ENCODE measurements around the gene EBP. TPM values are rescaled to one million over a fixed set of nuclear protein-coding genes. Genes with fewer than 3 reads are reported as not detected.
A peak's percentile ranks its signal among the peaks of the same experiment; 100 is the strongest.

The EBP gene
- total RNA-seq, 4 donors from 2014 or later: 43.5 to 87.0 (median 64.1) TPM

DNA sequence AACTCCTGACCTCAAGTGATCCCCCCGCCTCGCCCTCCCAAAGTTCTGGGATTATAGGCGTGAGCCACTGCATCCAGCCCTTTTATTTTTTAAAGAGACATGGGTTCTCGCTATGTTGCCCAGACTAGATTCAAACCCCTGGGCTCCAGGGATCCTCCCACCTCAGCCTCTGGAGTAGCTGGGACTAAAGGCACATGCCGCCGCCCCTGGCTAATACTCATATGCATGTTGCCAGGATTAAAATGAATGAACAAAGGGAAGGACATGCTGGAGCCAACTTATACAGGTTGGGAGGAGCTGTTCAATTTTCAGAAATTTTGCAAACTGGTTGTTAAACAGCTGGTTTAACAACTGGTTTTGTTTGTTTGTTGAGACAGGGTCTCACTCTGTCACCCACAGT, 47.0 kb upstream of the EBP start:
- TF ChIP-seq POLR2A (IDR thresholded peaks at IDR 0.05): no peak
- TF ChIP-seq, protein P1, sequence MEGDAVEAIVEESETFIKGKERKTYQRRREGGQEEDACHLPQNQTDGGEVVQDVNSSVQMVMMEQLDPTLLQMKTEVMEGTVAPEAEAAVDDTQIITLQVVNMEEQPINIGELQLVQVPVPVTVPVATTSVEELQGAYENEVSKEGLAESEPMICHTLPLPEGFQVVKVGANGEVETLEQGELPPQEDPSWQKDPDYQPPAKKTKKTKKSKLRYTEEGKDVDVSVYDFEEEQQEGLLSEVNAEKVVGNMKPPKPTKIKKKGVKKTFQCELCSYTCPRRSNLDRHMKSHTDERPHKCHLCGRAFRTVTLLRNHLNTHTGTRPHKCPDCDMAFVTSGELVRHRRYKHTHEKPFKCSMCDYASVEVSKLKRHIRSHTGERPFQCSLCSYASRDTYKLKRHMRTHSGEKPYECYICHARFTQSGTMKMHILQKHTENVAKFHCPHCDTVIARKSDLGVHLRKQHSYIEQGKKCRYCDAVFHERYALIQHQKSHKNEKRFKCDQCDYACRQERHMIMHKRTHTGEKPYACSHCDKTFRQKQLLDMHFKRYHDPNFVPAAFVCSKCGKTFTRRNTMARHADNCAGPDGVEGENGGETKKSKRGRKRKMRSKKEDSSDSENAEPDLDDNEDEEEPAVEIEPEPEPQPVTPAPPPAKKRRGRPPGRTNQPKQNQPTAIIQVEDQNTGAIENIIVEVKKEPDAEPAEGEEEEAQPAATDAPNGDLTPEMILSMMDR (IDR thresholded peaks at IDR 0.05): no peak
- no peak overlapping the region for H3K4me3 ChIP-seq (ENCODE audit: low read depth, poor library complexity, severe bottlenecking)
- intact Hi-C loops (cut with DNase I; ENCODE audit: low total_unique reads): no loop called here
- no peak for DNase-seq (ENCODE audit: low spot score in 2 of 2)
- 48 to 76% methylated on average over 6 of the region's 6 CpGs for WGBS, 2 donors

DNA sequence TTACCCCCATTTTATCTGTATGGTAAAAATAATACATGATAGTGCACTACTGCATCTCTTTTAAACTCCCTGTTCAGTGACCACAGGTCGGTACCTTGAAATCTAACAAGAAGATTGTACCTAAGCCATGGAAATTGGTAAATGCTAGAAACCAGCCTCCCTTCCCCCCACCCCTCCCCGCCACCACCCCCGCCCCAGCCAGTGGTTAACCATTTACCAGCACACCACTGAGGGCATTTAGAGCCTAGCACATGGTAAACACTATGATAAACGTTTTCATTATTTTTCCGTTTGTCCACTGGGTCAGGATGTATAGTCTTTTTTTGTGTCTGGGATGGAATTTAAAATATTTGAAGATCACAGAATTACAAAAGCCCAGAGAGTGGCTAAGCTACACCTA, 46.3 kb upstream of the EBP start:
- TF ChIP-seq, protein P1 (IDR thresholded peaks at IDR 0.05): no peak
- no peak for TF ChIP-seq POLR2A (IDR thresholded peaks at IDR 0.05)
- intact Hi-C loops (cut with DNase I; ENCODE audit: low total_unique reads): no loop called here
- WGBS, 2 donors: 2 to 26% methylated on average over 5 of the region's 5 CpGs
- peak overlapping the region; percentile 17 for H3K4me3 ChIP-seq (ENCODE audit: low read depth, poor library complexity, severe bottlenecking)
- DNase-seq (ENCODE audit: low spot score in 2 of 2): no peak

DNA sequence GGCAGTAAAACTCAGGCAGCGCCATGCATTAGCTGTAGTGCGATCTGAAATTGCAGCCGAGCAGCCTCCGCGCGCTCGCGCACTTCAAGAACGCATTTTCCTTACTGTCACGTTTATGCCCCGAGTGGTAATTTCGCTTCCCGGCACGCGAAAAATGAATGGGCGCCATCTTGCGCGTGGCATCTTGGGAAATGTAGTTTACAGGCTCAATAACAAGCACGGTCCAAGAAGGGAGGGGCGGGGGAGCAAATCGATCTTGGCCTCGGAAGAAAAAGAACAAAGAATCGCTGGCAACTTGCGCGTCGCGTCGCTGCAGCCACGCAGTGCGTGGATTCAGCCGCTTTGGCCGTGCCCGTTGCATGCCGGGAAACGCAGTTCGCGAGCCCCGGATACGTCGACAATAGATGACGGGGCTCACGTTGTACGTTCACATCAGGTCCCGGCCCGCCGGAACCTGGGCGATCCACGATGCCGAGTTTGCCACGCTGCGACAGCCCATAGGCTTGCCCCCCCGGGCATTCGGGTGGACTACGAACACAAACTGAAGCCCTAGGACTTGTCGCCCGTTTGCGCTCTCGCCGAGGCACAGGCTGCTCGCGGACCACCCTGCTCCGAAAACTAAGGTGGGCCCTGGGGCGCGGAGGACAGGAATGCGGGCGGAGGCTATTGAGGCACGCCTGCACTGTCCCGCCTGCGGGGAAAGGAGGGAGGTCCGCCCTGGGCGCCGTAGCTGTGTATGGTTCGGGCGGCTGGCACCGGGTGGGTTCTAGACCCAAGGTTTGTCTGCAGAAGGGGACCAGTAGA, 45.6 kb upstream of the EBP start, which contains the start of gene FTSJ1:
TSS of gene FTSJ1 (plus strand) at position 426 of the 804 bp plus-strand sequence. CDS start 1,849 bp downstream, outside the sequence.
- WGBS, 2 donors: 0 to 51% methylated on average over 34 to 75 of the region's 75 CpGs
- H3K4me3 ChIP-seq (ENCODE audit: low read depth, poor library complexity, severe bottlenecking): peak within 1 kb of the TSS; percentile 66
- peak; percentile 89 to 97 for DNase-seq (ENCODE audit: low spot score in 2 of 2)
- intact Hi-C loops (cut with DNase I; ENCODE audit: low total_unique reads): no loop called here
- TF ChIP-seq, protein P1 (IDR thresholded peaks at IDR 0.05): no peak
- no peak for TF ChIP-seq POLR2A (IDR thresholded peaks at IDR 0.05)

DNA sequence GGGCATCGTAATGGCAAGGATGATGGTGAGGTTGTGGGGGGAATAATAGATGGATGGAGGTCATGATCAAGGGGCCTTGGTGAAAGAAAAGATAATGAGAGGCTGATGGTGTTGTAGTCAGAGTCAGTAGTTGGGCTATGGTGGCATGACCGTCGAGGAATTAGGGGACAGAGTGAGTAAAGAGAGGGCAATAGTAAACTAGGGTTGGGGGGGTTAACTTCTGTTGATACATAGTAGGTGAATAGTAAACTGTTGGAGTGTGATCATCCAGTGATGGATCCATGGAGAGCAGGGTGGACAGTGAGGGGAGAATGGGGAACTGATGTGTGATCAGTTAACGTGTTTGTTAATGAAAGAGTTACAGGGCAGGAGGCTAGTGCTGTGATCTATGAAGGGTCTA, 44.7 kb upstream of the EBP start:
- intact Hi-C loops (cut with DNase I; ENCODE audit: low total_unique reads): no loop called here
- H3K4me3 ChIP-seq (ENCODE audit: low read depth, poor library complexity, severe bottlenecking): no peak overlapping the region
- 44 to 73% methylated on average over 4 of the region's 4 CpGs for WGBS, 2 donors
- no peak for DNase-seq (ENCODE audit: low spot score in 2 of 2)
- TF ChIP-seq, protein P1 (IDR thresholded peaks at IDR 0.05): no peak
- TF ChIP-seq POLR2A (IDR thresholded peaks at IDR 0.05): no peak

DNA sequence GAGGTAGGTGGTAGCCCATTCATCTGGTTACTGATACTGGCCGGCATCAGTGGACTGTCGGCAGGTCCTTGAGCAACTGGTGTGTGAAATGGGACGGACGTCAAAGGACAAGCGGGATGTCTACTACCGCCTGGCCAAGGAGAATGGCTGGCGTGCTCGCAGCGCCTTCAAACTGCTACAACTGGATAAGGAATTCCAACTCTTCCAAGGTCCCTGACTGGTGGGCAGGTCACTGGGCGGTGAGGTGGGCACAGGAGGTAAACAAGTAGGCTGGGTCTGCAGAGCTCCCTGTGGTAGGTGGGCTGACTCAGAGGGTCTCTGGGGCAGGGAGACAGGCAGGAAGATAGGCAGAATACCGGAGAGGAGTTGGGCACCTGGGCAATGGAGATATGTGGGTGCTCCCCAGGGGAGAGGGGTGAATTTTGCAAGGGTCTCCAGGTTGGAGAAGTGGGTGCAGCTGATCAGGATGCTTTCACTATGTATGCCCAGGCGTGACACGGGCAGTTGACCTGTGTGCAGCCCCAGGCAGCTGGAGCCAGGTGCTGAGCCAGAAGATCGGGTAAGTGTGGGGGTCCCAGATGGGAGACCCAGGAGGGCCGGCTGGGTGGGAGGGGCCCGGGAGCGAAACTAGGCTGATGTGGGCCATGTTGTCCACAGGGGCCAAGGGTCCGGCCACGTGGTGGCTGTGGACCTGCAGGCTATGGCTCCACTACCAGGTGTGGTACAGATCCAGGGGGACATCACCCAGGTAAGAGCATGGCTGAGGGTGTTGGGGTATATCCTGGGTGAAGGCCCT, 43.5 kb upstream of the EBP start:
- intact Hi-C loops (cut with DNase I; ENCODE audit: low total_unique reads): no loop called here
- DNase-seq (ENCODE audit: low spot score in 2 of 2): no peak
- 91 to 93% methylated on average over 13 to 19 of the region's 19 CpGs for WGBS, 2 donors
- TF ChIP-seq POLR2A (IDR thresholded peaks at IDR 0.05): no peak
- TF ChIP-seq, protein P1 (IDR thresholded peaks at IDR 0.05): no peak
- no peak overlapping the region for H3K4me3 ChIP-seq (ENCODE audit: low read depth, poor library complexity, severe bottlenecking)

Measured in lower leg skin (tissue), 4 donors.